HepG2 (cell line): Measurements from ENCODE around the gene FBXO39. TPM values are rescaled to one million over a fixed set of nuclear protein-coding genes. Genes with fewer than 3 reads are reported as not detected.

Experiments used
- ATAC-seq: fragments of 200-7000 bp; cut with Tn5 transposase; 3 replicates; pipeline ENCODE4 v1.9.1; 2020; ENCODE audit warnings: mild to moderate bottlenecking, moderate library complexity
- Bru-seq: library from RNA; stranded (reverse); fragments of 400-500 nt; gene quantifications from one replicate; lab custom pipeline; 2021; lab: Mats Ljungman, UMichigan
- BruChase-seq, 2 experiments: library from RNA; stranded (reverse); fragments of 400-500 nt; gene quantifications; one replicate each; lab custom pipeline; 2021; lab: Mats Ljungman, UMichigan
- BruUV-seq: library from RNA; stranded (reverse); fragments of 400-500 nt; replicated peaks from 2 replicates; lab custom pipeline; 2021; lab: Mats Ljungman, UMichigan
- CTCF ChIA-PET: fragments of 300-600 bp; formaldehyde crosslinking; extraction: SDS; loops from one replicate; lab custom pipeline; 2021; ENCODE audit warnings: low total read pairs, inconsistent platforms, low intra/inter-chr PET ratio; lab: Yijun Ruan, JAX
- POLR2A ChIA-PET: fragments of 350-600 bp; sonication (Branson Sonifier 250); formaldehyde crosslinking; loops from one replicate; lab custom pipeline; 2020; ENCODE audit warnings: antibody characterized with exemption, inconsistent platforms; lab: Yijun Ruan, JAX
- DNase-seq: peaks from one replicate; pipeline ENCODE4 v3.0.0-alpha.2; 2015; ENCODE audit warnings: low spot score
- FAIRE-seq: peaks from 3 replicates; lab custom pipeline; 2011; peaks lifted over from hg19 to GRCh38; lab: Jason Lieb, UNC
- H2AFZ ChIP-seq: one replicate; pipeline ENCODE4 v1.6.1; 2011; ENCODE audit warnings: low read length, inconsistent platforms
- H3K27ac ChIP-seq: fragments of 300-600 bp; 3 replicates; pipeline ENCODE4 v1.8.0; 2011; ENCODE audit warnings: mixed run types, mild to moderate bottlenecking, mixed read lengths, low read length, inconsistent platforms; ENCODE audit not compliant: insufficient read depth; ENCODE audit errors: extremely low read length
- H3K27me3 ChIP-seq, 2 experiments: fragments of 200-600 bp in 1 of 2; 2 replicates in 1 of 2; 3 replicates in 1 of 2; pipeline versions ENCODE4 v1.6.0 to v1.8.0; 2011; ENCODE audit warnings: low read length in 2 of 2, mild to moderate bottlenecking in 2 of 2, moderate library complexity in 2 of 2, inconsistent platforms in 1 of 2; ENCODE audit not compliant: insufficient read depth in 2 of 2, control insufficient read depth in 1 of 2
- H3K36me3 ChIP-seq, 2 experiments: fragments of 200-600 bp in 1 of 2; replicated peaks in 1 of 2; 2 replicates in 1 of 2; 3 replicates in 1 of 2; pipeline versions ENCODE4 v1.5.1 to v1.8.0; 2011; ENCODE audit warnings: low read length in 2 of 2, inconsistent platforms in 1 of 2; ENCODE audit not compliant: insufficient read depth in 2 of 2, control insufficient read depth in 1 of 2
- H3K4me1 ChIP-seq: 2 replicates; pipeline ENCODE4 v1.5.1; 2012; ENCODE audit warnings: low read length, inconsistent platforms; ENCODE audit not compliant: insufficient read depth
- H3K4me2 ChIP-seq: 2 replicates; pipeline ENCODE4 v1.6.0; 2011; ENCODE audit warnings: low read depth, low read length, inconsistent platforms
- H3K4me3 ChIP-seq, 3 experiments: fragments of 200-600 bp in 1 of 3; sonication (generic), shearing (Covaris generic) in 1 of 3; replicated peaks in 1 of 3; 2 replicates each; pipeline ENCODE4 v1.5.1; 2011 to 2016; ENCODE audit warnings: low read length in 3 of 3, inconsistent platforms in 2 of 3, low read depth in 2 of 3, mild to moderate bottlenecking in 2 of 3, control low read depth in 1 of 3, mixed read lengths in 1 of 3; ENCODE audit not compliant: insufficient read depth in 1 of 3
- H3K79me2 ChIP-seq: one replicate; pipeline ENCODE4 v1.6.1; 2011; ENCODE audit warnings: low read length, inconsistent platforms; ENCODE audit not compliant: insufficient read depth
- H3K9ac ChIP-seq: 2 replicates; pipeline ENCODE4 v1.6.0; 2011; ENCODE audit warnings: mild to moderate bottlenecking, low read depth, low read length, inconsistent platforms; ENCODE audit not compliant: insufficient read depth
- H3K9me3 ChIP-seq: 2 replicates; pipeline ENCODE4 v1.5.1; 2012; ENCODE audit warnings: mild to moderate bottlenecking, low read length
- H4K20me1 ChIP-seq: 2 replicates; pipeline ENCODE4 v1.6.0; 2011; ENCODE audit warnings: inconsistent platforms, mild to moderate bottlenecking, low read length, moderate library complexity; ENCODE audit not compliant: insufficient read depth
- AGO2 ChIP-seq: fragments of 200-400 bp; formaldehyde crosslinking; optimal IDR thresholded peaks from 2 replicates; pipeline ENCODE3; 2017; ENCODE audit warnings: mild to moderate bottlenecking, low read depth, low read length, moderate library complexity
- HMGA1 ChIP-seq: sonication (generic); formaldehyde crosslinking; conservative IDR thresholded peaks from 2 replicates; pipeline ENCODE4 v1.4.0; 2020; ENCODE audit warnings: missing genetic modification reagents
- RARG ChIP-seq: sonication (generic); formaldehyde crosslinking; IDR thresholded peaks from 2 replicates; pipeline ENCODE4 v1.4.0; 2020; ENCODE audit warnings: low read depth, mild to moderate bottlenecking, missing genetic modification reagents
- ZFP36L2 ChIP-seq: sonication (generic); formaldehyde crosslinking; IDR thresholded peaks from 2 replicates; pipeline ENCODE4 v1.4.0; 2020; ENCODE audit warnings: missing genetic modification reagents
- WGBS: methylation state at CpG from one replicate; pipeline ENCODE4 v1.1.6; 2017; ENCODE audit warnings: low lambda C conversion rate; 5-methylcytosine and 5-hydroxymethylcytosine counted together
- in situ Hi-C: cut with HindIII; loops from 2 replicates; pipeline ENCODE4 v1.10.0; 2017; ENCODE audit warnings: low pct_unique_long_range_greater_than_20kb; ENCODE audit not compliant: extremely low pct_ligation_motif_present
- intact Hi-C: fragments of 100-400 bp; cut with micrococcal nuclease; formaldehyde crosslinking; loops from one replicate; pipeline ENCODE4 v1.10.0; 2022; ENCODE audit not compliant: unreplicated experiment
- long read RNA-seq, 2 experiments: library from RNA in 1 of 2; library from polyadenylated mRNA in 1 of 2; stranded (forward) in 1 of 2; unstranded in 1 of 2; transcript quantifications; one replicate each; pipeline ENCODE4 v2.0.0, GENCODE V29; 2019 to 2022
- polyA minus RNA-seq, 3 experiments: library from RNA; depleted of rRNA, polyadenylated mRNA; stranded (reverse); fragments of >200 nt; gene quantifications; 2 replicates each; pipeline ENCODE4 v1.2.3, GENCODE V29; 2011; ENCODE audit warnings: low replicate concordance in 1 of 3
- polyA plus RNA-seq, 8 experiments: library from polyadenylated mRNA; depleted of rRNA in 3 of 8; stranded (reverse) in 7 of 8; unstranded in 1 of 8; fragments of >200 nt; fragmentation: Illumina TruSeq in 4 of 8; extraction: Trizol in 4 of 8; gene quantifications; 2 replicates each; pipeline versions ENCODE4 v1.2.1 to v1.2.3, GENCODE V29; 2011 to 2016; ENCODE audit warnings: low read depth in 4 of 8, missing spikeins in 1 of 8, mixed read lengths in 1 of 8; ENCODE audit not compliant: insufficient read depth in 1 of 8
- total RNA-seq, 5 experiments: library from RNA; depleted of rRNA; stranded (reverse); fragments of >200 nt; fragmentation: Illumina TruSeq; extraction: Trizol; gene quantifications; 2 replicates each; pipeline ENCODE4 v1.2.3, GENCODE V29; 2016; ENCODE audit warnings: low read depth in 1 of 5
- TF ChIP-seq, protein P1 (sequence below): sonication (generic); formaldehyde crosslinking; IDR thresholded peaks from 2 replicates; pipeline ENCODE4 v1.5.0; 2020; ENCODE audit warnings: missing genetic modification reagents
- TF ChIP-seq, protein P2 (sequence below): sonication (generic); formaldehyde crosslinking; IDR thresholded peaks from 2 replicates; pipeline ENCODE4 v1.4.0; 2020; ENCODE audit warnings: missing genetic modification reagents, mild to moderate bottlenecking, borderline replicate concordance

Gene FBXO39
- not detected in 2 replicates for total RNA-seq (2016; rRNA removed; fragmentation: Illumina TruSeq; extraction: Trizol)
- not detected in 2 replicates for total RNA-seq (2016; cell fraction: cytosol; rRNA removed; fragmentation: Illumina TruSeq; extraction: Trizol; ENCODE audit: low read depth)
- total RNA-seq (2016; cell fraction: insoluble cytoplasmic fraction; rRNA removed; fragmentation: Illumina TruSeq; extraction: Trizol) = not detected in 2 replicates
- not detected in 2 replicates for total RNA-seq (2016; cell fraction: membrane; rRNA removed; fragmentation: Illumina TruSeq; extraction: Trizol)
- total RNA-seq (2016; cell fraction: nucleus; rRNA removed; fragmentation: Illumina TruSeq; extraction: Trizol) = not detected in 2 replicates
- polyA plus RNA-seq (2011; rRNA removed) = 0.09 and 0.17 TPM in 2 replicates
- 0.12 TPM in 1 of 2 replicates, not detected in the other for polyA plus RNA-seq (2011; cell fraction: cytosol; rRNA removed)
- 0.11 and 0.43 TPM in 2 replicates for polyA plus RNA-seq (2011; cell fraction: nucleus; rRNA removed)
- polyA plus RNA-seq (2012) = 0.08 and 0.21 TPM in 2 replicates
- not detected in 2 replicates for polyA plus RNA-seq (2016; cell fraction: cytosol; fragmentation: Illumina TruSeq; extraction: Trizol; ENCODE audit: low read depth)
- not detected in 2 replicates for polyA plus RNA-seq (2016; cell fraction: insoluble cytoplasmic fraction; fragmentation: Illumina TruSeq; extraction: Trizol; ENCODE audit: low read depth)
- polyA plus RNA-seq (2016; cell fraction: membrane; fragmentation: Illumina TruSeq; extraction: Trizol; ENCODE audit: low read depth) = not detected in 2 replicates
- polyA plus RNA-seq (2016; cell fraction: nucleus; fragmentation: Illumina TruSeq; extraction: Trizol; ENCODE audit: insufficient read depth, low read depth) = not detected in 2 replicates
- 0.28 TPM in 1 of 2 replicates, not detected in the other for polyA minus RNA-seq (2011; rRNA and poly(A)+ RNA removed; ENCODE audit: low replicate concordance)
- polyA minus RNA-seq (2011; cell fraction: cytosol; rRNA and poly(A)+ RNA removed) = not detected in 2 replicates
- 0.52 and 0.99 TPM in 2 replicates for polyA minus RNA-seq (2011; cell fraction: nucleus; rRNA and poly(A)+ RNA removed)
- percentile 16 among the genes with signal in this experiment for Bru-seq, nascent RNA
- percentile 8 among the genes with signal in this experiment for BruChase-seq, experiment 1, labeled RNA remaining after a 6-hour chase
- percentile 17 among the genes with signal in this experiment for BruChase-seq, experiment 2, labeled RNA remaining after a 2-hour chase
- long read RNA-seq, experiment 1 = 0 reads
- long read RNA-seq, experiment 2 = 0 reads

DNA sequence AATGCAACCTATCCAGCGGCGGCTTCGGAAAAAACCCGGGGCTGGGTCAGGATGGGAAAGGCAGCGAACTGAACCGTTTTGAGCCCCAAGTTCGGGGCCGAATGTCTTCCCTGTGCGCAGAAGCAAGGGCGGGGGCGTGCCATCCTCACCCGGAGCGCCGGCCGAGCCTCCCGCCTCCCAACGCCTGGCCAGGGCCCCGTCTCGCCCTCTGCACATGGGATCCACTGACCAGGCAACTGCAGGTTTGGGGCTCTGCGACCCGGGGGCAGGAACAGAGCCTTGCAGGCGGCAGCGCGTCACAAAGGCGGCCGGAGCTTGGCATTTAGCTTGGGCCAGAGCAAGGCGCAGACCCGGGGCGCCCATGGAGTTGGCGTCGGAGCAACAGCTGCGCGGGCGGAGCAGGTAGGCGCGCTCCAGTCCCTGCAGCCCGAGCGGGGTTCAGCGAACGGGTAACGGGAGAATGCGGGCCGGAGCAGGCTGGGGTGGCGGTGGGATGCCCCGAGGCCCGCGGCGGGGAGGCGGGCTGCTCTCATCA, at the start of gene FBXO39:
TSS of gene FBXO39 (plus strand) at position 345 of the 535 bp plus-strand sequence. CDS start 3,654 bp downstream, outside the sequence.
- Histone ChIP-seq H3K79me2 (no peaks in the 10 kb centered on the region), H3K4me3 (no peak within 1 kb of the TSS), H4K20me1 (no peaks in the 10 kb centered on the region), H2AFZ (no peak within 1 kb of the TSS), H3K36me3 (no peaks in the 10 kb centered on the region), H3K27ac (no peak within 1 kb of the TSS), H3K4me1 (peaks cover 16% of the 10 kb centered on the region), H3K27me3 (peaks cover 0 to 4% of the 10 kb centered on the region in 2 experiments; a peak in 1 of 5 replicates), H3K4me2 (no peak within 1 kb of the TSS), H3K9ac (no peak within 1 kb of the TSS), H3K9me3 (no peaks in the 10 kb centered on the region)
- no TSS peak for BruUV-seq
- CTCF ChIA-PET = no interaction called here
- ATAC-seq (no peak), DNase-seq (no peak), FAIRE-seq (no peak)
- intact Hi-C loops = no loop called here
- WGBS = 85% methylated on average over 38 of the region's 49 CpGs
- in situ Hi-C loops = no loop called here
- no peak for TF ChIP-seq RARG
- TF ChIP-seq AGO2 = peak; percentile 42
- POLR2A ChIA-PET = no interaction called here

DNA sequence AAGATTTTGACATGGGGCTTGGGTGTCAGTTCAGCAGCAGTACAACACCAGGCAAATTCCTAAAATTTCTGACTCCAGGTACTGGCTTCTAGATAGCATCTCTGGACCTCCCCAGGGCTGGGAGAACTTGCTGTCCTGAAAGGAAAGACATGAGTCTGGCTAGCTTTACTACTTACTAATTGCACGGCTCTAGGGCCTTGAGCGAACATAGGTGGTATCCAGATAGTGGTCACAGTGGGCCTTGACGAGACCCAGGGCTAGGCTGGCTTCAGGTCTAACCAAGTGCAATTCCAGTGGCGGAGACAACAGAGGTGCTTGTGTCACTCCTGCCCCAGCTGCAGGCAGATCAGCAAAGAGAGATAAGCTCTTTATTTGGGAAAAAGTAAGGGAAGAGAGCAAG, 46.5 kb upstream of the FBXO39 start:
- Histone ChIP-seq H3K9me3 (no peaks in the 10 kb centered on the region), H2AFZ (no peak overlapping the region), H3K9ac (no peak overlapping the region), H3K36me3 (no peaks in the 10 kb centered on the region), H3K27ac (no peak overlapping the region), H3K4me2 (no peak overlapping the region), H3K27me3 (peaks cover 0 to 1% of the 10 kb centered on the region in 2 experiments; a peak in 2 of 5 replicates), H4K20me1 (no peaks in the 10 kb centered on the region), H3K79me2 (no peaks in the 10 kb centered on the region), H3K4me3 (no peak overlapping the region), H3K4me1 (peaks cover 19% of the 10 kb centered on the region)
- CTCF ChIA-PET = no interaction called here
- DNase-seq = no peak
- POLR2A ChIA-PET = interaction anchor here (1.4 kb wide), 1 partner anchor 28 kb away, joined by 3 read pairs; no protein-coding TSS in a partner anchor
- intact Hi-C loops = no loop called here
- no TSS peak for BruUV-seq
- peak; percentile 28; the same call in 1 of the 3 replicates for ATAC-seq
- in situ Hi-C loops = no loop called here
- WGBS = 20% methylated on average over 4 of the region's 4 CpGs
- FAIRE-seq = no peak
- TF ChIP-seq, protein P1, sequence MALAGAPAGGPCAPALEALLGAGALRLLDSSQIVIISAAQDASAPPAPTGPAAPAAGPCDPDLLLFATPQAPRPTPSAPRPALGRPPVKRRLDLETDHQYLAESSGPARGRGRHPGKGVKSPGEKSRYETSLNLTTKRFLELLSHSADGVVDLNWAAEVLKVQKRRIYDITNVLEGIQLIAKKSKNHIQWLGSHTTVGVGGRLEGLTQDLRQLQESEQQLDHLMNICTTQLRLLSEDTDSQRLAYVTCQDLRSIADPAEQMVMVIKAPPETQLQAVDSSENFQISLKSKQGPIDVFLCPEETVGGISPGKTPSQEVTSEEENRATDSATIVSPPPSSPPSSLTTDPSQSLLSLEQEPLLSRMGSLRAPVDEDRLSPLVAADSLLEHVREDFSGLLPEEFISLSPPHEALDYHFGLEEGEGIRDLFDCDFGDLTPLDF = no peak
- TF ChIP-seq, protein P2, sequence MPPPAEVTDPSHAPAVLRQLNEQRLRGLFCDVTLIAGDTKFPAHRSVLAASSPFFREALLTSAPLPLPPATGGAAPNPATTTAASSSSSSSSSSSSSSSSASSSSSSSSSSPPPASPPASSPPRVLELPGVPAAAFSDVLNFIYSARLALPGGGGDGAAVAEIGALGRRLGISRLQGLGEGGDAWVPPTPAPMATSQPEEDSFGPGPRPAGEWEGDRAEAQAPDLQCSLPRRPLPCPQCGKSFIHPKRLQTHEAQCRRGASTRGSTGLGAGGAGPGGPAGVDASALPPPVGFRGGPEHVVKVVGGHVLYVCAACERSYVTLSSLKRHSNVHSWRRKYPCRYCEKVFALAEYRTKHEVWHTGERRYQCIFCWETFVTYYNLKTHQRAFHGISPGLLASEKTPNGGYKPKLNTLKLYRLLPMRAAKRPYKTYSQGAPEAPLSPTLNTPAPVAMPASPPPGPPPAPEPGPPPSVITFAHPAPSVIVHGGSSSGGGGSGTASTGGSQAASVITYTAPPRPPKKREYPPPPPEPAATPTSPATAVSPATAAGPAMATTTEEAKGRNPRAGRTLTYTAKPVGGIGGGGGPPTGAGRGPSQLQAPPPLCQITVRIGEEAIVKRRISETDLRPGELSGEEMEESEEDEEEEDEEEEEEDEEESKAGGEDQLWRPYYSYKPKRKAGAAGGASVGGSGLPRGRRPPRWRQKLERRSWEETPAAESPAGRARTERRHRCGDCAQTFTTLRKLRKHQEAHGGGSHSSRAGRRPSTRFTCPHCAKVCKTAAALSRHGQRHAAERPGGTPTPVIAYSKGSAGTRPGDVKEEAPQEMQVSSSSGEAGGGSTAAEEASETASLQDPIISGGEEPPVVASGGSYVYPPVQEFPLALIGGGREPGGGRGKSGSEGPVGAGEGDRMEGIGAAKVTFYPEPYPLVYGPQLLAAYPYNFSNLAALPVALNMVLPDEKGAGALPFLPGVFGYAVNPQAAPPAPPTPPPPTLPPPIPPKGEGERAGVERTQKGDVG = no peak
- TF ChIP-seq HMGA1 (CRISPR knock-in tag) (no peak), ZFP36L2 (CRISPR knock-in tag) (no peak)
